Neural progenitor cell (in vitro differentiated cells): ENCODE measurements around the gene TRAPPC5.

Experiments used
- EZH2 ChIP-seq: fragments of 200-600 bp; sonication (generic); IDR thresholded peaks from 2 replicates; pipeline ENCODE4 v1.6.1; 2017; ENCODE audit warnings: antibody characterized with exemption, mild to moderate bottlenecking, moderate library complexity
- EZH2phosphoT487 ChIP-seq: fragments of 200-600 bp; sonication (generic); IDR thresholded peaks from 2 replicates; pipeline ENCODE4 v1.6.1; 2017; ENCODE audit warnings: antibody characterized with exemption
- TF ChIP-seq, protein P1 (sequence below): fragments of 200-600 bp; sonication (generic); IDR thresholded peaks from 2 replicates; pipeline ENCODE4 v1.5.1; 2017; ENCODE audit warnings: antibody characterized with exemption, mild to moderate bottlenecking

DNA sequence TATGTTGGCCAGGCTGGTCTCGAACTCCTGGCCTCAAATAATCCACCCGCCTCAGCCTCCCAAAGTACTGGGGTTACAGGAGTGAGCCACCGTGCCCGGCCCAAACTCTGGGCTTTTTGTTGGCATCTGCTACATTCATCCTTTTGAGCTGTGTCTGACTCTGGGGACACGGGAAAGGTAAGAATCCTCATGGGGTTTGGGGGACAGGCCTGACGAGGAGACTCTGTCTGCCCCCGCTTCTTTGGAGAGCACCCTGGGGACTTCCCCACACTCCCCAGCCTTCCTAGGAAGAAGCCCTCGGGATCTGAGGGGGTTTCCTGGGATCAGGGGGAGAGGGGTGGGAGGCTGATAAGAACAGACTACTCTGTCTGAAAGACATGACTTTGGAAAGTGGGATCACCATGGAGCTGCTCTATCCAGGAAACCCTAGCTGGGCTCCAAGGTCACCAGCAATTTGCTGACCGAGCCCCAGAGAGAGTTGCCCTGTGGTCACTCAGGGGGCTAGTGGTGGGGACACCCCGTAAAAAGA, 29.4 kb downstream of the TRAPPC5 start:
- TF ChIP-seq, protein P1, sequence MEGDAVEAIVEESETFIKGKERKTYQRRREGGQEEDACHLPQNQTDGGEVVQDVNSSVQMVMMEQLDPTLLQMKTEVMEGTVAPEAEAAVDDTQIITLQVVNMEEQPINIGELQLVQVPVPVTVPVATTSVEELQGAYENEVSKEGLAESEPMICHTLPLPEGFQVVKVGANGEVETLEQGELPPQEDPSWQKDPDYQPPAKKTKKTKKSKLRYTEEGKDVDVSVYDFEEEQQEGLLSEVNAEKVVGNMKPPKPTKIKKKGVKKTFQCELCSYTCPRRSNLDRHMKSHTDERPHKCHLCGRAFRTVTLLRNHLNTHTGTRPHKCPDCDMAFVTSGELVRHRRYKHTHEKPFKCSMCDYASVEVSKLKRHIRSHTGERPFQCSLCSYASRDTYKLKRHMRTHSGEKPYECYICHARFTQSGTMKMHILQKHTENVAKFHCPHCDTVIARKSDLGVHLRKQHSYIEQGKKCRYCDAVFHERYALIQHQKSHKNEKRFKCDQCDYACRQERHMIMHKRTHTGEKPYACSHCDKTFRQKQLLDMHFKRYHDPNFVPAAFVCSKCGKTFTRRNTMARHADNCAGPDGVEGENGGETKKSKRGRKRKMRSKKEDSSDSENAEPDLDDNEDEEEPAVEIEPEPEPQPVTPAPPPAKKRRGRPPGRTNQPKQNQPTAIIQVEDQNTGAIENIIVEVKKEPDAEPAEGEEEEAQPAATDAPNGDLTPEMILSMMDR: no peak
- TF ChIP-seq EZH2phosphoT487 (no peak), EZH2 (no peak)
